HG02623 (cell line): ENCODE data around the gene PTPRT.
"Not testable (repeated sequence)": the region's sequence is repeated elsewhere in the genome, so short reads cannot be mapped to it uniquely, and the experiment has no call there.

ENCODE experiments used
- ATAC-seq: cut with Tn5 transposase; IDR thresholded peaks from one replicate; pipeline ENCODE4 v1.9.1; 2021; ENCODE audit warnings: moderate library complexity; ENCODE audit not compliant: unreplicated experiment

Gene PTPRT

DNA sequence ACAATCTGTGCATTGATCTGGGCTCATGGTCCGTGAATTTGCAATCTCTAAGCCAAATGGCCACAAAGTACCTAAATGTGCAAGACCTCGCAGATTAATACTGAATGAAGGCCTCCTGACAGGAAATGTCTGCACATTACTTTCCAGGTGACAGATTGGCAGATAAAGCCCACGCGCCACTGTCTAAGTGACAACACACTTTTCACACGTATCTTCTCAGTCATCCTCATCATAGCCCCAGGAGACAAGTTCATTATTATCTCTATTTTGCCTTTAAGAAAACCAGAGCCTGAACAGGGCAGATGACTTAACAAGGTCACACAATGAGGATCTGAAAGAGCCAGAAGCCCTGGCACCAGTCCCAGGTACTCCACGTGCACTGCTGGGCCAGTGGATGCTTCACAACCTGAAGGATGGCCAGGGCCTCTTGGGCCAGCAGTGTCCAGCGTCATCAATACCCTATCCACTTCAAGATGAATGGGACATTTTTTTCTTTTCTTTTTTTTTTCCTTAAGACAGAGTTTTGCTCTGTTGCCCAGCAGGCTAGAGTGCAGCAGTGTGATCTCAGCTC lies 266.3 kb downstream of the PTPRT start:
- ATAC-seq = no peak

DNA sequence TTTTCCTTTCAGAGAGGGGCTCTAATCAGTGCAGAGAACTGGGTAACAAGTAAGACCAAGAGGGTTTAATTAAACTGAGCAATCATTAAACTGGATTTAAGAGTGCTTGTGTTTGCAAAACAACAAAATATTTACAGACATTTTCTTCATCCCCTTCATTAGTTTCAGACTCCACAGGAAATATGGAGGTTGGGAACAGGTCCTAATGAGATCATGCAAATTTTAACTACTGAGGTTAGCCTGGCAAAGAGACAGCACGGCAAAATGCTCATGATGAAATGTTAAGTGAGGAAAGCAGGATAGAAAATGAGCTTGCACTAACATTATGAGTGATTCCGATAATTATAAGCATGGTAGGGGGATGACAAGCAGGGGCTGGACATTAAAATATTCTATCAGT lies 268.9 kb downstream of the PTPRT start:
- no peak for ATAC-seq

DNA sequence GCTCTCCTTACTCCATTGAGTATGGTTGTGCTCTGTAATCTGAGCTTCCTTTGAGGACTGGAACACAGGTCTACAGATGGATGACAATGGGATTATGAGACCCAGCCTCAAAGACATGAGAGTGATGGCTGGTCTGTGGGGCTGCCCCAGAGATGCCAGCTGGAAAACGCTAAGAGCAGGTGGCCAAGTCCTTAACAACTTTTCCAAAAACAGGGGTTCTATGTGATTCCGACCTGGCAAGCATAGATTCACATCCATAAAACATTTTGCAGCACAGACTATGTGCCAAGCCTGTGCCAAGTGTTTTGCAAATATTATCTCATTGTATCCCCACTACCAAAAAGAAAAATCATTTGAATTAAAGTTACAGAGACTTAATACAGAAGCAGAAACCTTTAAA lies 270.4 kb downstream of the PTPRT start:
- no peak for ATAC-seq

DNA sequence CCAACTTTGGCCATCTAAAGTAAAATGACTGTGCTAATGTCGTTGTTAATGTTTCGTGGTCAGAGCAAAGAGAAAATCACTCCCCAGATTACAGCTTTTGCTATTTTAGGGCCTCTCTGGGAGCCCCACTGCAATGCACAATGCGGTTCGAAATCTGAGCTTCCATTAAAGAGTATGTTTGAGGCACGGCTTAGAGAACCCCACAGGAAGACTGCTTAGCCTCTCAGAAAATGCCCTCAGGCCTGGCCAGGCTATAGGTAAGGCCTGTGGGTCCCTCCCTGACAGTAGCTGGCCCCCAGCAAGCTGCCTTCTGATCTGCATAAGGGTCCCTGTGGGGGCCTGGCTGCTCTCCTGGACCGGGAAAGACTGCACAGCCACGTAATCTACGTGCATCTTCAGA lies 274.6 kb downstream of the PTPRT start:
- no peak for ATAC-seq

DNA sequence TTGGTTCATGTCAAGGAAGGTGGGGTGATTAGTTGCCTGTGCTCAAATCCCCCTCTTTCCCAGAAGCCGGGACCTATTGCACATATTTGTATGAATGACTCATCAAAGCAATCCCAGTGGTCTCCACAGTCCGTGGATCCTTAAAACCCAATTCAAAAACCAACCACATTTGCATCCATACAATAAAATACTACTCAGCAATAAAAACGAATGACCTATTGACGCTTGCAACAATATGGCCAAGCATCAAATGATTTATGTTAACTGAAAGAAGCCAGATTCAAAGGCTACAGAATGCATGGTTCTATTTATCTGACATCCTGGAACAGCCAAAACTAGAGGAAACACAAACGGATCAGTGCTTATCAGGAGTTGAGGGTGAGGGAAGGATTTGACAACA lies 275.4 kb downstream of the PTPRT start:
- ATAC-seq = no peak

- not testable (repeated sequence) for ATAC-seq
Measured at GRCh38 chr20:42910808-42911207, 278.9 kb downstream of the PTPRT start.

DNA sequence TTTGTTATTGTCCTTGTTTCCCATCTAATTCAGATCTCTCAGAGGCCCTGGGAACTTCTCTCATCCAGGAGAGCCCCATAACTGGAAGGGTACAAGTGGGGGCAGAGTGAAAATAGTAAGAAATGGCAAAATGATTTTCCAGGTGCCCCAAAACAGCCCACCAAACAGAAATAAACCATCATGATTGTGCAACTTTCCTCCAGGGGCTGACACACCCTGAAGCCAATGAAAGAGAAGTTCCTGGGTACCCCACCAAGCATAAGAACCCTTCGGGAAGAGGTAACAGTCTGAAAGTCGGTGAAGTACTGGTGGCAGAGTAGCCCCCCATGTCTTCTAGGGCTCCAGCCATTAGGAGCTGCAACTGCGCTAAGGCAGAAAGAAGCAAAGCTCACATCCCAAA lies 282.0 kb downstream of the PTPRT start:
- ATAC-seq = no peak

GRCh38 chr20:42906120-42906519 lies 283.6 kb downstream of the PTPRT start:
- no peak for ATAC-seq

DNA sequence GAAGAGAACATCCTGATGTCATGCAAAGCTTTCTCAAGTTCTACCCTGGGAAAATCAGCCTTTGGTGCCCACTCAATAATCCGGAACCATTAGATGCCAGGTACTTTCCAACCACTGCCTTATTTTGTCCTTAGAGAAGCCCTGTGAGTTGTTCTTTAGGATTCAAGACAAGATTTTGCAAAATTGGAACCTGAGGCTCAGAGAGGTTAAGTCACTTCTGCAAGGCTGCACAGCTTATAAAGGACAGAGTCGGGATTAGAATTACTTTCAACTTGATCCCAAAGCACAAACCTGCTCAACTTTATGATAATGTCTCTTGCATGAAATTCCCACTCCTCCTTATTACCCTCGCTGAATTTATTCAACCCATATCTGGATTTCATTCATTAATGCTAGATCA lies 287.2 kb downstream of the PTPRT start:
- ATAC-seq = no peak

DNA sequence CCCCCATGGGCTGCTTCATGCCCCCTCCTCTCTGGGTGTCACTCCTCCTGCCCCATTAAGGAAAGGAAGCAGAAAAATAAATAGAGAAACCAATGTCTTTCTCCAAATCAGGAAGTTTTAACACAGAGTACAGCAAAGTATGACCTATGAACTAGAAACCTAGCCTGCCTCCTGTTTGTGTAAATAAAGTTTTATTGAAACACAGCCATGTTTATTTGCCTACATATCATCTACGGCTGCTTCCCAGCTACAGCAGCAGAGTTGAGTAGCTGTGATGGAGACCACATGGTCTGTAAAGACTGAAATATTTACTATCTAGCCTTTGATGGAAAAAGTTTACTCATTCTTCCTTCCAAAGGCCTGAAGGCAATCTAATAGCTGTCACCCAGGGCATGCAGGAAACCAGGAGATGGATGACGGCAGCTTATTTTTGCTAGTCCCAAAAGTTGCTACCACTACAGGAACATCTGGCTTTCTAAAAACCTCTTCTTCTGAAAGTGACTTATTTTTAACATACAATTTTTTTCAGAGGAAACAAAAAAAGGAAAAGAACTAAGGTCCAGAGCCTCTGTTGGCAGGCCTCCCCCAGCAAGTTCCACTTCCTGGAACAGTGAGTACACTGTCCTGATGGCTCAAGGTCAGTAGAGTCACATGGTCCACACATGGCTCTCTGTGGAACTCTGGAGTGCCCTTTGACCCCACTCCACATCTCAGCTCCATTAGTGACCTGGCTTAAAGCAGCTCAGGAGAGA lies 287.8 kb downstream of the PTPRT start:
- no peak for ATAC-seq

DNA sequence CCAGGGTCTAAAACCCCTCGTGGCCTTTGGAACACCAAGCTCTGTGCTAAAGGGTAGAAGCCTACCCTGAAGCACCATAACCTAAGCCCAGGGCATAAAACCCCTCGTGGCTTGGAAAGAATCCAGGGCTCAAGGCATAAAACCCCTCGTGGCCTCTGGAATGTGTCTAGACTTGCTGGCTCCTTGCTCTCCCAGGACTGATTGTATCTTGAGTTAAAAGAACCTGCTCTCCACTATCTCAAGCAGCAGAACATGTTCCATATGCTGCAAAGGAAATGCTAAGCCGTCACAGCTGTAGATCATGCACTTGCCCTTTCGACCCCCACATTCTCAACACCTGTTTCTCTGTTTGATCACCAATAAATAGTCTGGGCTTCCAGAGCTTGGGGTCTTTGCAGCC lies 288.9 kb downstream of the PTPRT start:
- not testable (repeated sequence) for ATAC-seq

DNA sequence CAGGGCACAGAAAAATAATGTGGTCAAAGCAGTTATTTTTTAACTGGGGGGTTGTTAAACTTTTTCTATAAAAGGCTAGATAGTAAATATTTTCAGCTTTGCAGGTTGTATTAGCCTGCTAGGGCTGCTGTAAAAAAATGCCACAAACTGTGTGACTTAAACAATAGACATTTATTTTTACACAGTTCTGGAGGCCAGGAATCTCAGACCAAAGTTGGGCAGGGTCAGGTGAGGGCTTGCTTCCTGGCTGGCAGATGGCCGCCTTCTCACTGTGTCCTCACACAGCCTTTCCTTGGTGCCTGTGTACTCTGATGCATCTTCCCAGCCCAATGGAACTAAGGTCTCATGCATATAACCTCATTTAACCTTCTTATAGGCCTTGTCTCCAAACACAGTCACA lies 294.7 kb downstream of the PTPRT start:
- ATAC-seq = no peak

DNA sequence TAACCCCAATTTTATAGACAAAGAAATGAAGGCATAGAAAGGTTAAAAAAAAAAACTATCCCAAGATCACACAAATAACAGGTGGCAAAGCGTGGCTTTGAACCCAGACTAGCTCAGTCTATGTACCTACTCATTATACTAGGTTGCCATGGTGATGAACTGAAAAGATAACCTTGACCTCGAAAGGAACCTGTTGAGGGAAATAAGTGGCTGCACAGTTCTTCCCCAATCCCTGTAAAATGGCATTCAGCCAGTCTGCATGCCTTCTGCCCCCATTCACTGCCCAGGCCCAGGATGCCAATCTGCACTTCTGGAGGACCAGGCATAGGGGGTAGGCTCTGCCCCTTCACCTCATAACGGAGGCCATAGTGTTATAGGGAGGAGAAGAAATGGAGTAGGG lies 295.2 kb downstream of the PTPRT start:
- no peak for ATAC-seq

DNA sequence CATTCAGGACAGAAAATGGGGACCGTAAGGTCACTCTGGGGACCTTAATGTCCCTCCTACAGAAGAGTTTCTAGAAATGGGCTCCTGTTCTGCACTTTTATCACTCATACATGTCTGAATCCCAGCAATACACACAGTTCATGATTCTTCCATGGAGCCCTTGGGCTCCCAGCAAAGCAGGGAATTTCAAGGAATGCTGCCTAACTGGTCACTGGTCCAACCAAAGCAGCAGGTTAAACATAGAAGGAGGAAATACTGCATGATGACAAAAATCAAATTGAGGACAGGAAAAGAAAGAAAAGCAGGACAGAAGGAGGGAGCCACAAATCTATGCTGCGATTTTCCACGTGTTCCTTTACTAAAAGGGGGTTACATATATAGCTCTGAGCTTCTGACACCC lies 300.2 kb downstream of the PTPRT start:
- ATAC-seq = no peak

GRCh38 chr20:42887281-42887680 lies 302.4 kb downstream of the PTPRT start:
- no peak for ATAC-seq

GRCh38 chr20:42886801-42887200 lies 302.9 kb downstream of the PTPRT start:
- no peak for ATAC-seq

DNA sequence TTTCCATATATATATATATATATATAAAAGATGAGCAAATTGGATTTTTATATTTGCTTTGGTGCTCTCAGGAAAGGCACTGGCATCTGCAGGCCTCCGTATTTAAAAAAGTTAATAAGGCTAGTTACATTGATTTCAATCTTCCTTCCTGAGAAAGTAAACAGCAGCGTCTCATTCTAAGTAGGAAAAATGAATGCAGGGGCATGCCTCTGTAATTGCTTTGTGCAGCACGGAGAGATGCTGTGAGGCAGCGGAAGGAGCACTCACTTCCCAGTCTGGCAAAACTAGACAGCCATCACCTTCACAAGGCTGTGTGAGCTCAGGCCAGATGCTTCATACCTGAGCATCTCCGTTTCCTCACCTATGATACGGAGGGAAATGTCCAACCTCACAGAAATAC lies 303.7 kb downstream of the PTPRT start:
- ATAC-seq = no peak

DNA sequence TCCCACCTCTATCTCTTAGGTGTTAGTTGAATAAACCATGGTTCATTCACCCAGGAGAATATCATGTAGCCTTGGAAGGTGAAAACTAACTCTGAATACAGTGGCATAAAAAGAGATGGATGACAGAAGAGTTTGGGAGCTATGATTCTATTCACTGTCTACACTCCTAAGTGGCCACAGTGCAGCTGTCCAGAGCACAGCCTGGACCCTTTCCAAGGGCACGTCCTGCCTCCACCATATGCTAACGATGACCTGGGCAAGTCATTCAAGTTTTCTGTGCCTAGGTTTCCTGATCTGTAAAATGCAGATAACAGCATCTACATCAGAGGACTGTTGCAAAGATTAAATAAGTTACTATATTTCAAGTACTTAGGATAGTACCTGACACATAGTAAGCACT lies 314.1 kb downstream of the PTPRT start:
- ATAC-seq = no peak

DNA sequence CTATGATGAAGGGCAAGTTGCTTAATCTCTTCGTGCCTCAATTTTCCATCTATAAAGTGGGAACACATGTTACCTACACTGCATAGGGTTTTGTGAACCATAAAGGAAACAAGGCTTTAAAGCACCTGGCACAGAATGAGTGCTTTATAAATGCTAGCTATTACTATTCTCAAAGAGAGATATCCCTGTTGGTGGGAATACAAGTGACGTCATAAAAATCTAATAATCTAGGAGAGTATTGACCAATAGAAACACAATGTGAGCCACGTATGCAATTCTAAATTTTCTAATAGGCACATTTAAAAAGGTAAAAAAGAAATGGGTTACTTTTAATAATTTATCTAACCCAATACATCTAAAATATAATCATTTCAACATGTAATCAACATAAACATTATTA lies 316.4 kb downstream of the PTPRT start:
- ATAC-seq = no peak

DNA sequence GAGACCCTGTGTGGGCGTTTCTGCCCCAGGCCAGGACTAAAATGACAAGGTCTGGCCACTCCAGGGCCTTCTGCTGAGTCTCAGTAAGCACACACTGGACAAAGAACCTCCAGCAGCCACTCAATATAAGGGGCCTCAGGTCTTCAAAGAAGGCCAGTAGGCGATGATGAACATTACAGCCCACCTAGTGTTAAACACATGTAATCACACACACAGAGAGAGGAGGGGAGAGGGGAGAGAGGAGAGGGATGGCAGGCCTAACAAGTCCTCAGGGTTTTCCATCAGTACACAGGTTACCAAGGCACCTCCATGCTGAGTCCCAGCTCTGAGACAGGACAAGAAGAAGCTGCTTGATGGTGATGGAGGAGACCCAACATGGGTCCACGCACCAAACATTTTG lies 325.6 kb downstream of the PTPRT start:
- ATAC-seq = no peak

DNA sequence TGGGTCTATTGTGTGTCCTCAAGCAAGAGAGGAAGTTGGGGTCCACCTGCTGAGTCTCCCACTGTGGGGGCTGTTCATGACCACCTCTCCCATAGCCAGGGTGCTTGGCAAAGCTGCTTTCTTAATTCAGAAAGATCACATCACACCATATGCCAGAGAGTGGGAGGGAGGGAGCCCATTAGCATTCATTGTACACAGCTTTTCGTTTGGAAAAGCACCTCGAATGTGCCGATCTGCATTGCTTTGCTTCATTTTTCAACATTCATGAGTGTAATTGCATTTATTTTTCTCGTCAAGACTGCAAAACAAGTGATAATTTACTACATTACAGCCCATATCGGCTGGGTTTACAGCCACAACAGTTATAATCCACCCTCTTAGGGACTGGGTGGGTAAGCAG lies 327.3 kb downstream of the PTPRT start:
- ATAC-seq = no peak

DNA sequence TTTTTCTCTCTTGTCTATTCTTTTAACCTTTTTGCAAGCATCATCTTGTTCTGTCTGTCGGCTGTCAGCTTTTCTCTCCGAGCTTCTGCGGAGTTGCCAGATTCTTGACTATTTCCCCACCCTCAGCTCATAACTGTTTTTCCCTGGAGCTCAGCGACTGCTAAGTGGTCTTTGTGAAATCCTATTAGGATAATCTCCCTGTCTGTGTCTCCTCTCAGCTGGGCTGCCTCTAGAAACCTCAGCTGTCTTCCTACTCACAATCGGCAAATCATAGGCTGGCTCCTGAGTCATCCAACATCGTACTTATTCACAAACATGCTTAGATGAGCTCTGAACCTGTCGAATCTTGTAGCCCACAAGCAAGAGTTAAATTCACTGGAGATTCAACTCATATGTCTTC lies 332.3 kb downstream of the PTPRT start:
- no peak for ATAC-seq

DNA sequence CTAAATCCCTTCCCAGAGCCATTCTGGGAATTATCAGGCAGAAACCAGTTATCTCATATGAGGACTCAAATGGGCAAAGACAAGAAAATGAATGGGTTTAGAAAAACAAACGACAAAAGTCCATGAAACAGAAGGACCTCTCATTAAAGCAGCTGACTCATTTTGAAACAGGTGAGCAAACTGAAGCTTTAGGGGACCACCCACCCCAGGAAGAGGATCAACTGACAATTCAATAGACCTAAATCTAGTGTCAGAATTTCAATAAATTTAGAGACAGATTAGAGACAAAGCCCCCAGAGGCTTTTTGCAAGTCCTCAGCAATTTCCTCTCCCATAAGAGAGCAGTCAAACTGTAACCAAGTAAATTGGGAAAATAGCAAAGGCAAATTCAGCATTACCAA lies 333.8 kb downstream of the PTPRT start:
- ATAC-seq = no peak
